ENCODE measurements around the gene ARRB2. TPM values are rescaled to one million over a fixed set of nuclear protein-coding genes. Genes with fewer than 3 reads are reported as not detected.
"Not testable (repeated sequence)": the region's sequence is repeated elsewhere in the genome, so short reads cannot be mapped to it uniquely, and the experiment has no call there.

ARRB2 gene
- 32.7 TPM for polyA plus RNA-seq (ENCODE audit: insufficient read length)
- long read RNA-seq, donor 1, transcript ARRB2-209 (5 exons, 851 nt) = major isoform, 6 of 10 reads
- long read RNA-seq, donor 1, partial matches to known transcripts = 0 of 10 reads
- long read RNA-seq, donor 1, other reads (novel, unspliced or antisense) = 0 of 10 reads
- long read RNA-seq, donor 2, partial matches to known transcripts = 0 of 1 reads
- long read RNA-seq, donor 2, other reads (novel, unspliced or antisense) = 0 of 1 reads
- long read RNA-seq, donor 3, partial matches to known transcripts = 0 of 4 reads
- long read RNA-seq, donor 3, other reads (novel, unspliced or antisense) = 0 of 4 reads
- long read RNA-seq, donor 4, partial matches to known transcripts = 0 of 1 reads
- long read RNA-seq, donor 4, other reads (novel, unspliced or antisense) = 0 of 1 reads
- long read RNA-seq, donor 5, partial matches to known transcripts = 0 of 8 reads
- long read RNA-seq, donor 5, other reads (novel, unspliced or antisense) = 0 of 8 reads
- long read RNA-seq, donor 6, transcript ARRB2-209 (5 exons, 851 nt) = major isoform, 7 of 12 reads
- long read RNA-seq, donor 6, partial matches to known transcripts = 0 of 12 reads
- long read RNA-seq, donor 6, other reads (novel, unspliced or antisense) = 0 of 12 reads
- long read RNA-seq, donor 7, transcript ARRB2-201 (15 exons, 1,895 nt) = major isoform, 5 of 13 reads
- long read RNA-seq, donor 7, partial matches to known transcripts = 5 of 13 reads
- long read RNA-seq, donor 7, other reads (novel, unspliced or antisense) = 0 of 13 reads
- long read RNA-seq, donor 8, partial matches to known transcripts = 0 of 5 reads
- long read RNA-seq, donor 8, other reads (novel, unspliced or antisense) = 0 of 5 reads

DNA sequence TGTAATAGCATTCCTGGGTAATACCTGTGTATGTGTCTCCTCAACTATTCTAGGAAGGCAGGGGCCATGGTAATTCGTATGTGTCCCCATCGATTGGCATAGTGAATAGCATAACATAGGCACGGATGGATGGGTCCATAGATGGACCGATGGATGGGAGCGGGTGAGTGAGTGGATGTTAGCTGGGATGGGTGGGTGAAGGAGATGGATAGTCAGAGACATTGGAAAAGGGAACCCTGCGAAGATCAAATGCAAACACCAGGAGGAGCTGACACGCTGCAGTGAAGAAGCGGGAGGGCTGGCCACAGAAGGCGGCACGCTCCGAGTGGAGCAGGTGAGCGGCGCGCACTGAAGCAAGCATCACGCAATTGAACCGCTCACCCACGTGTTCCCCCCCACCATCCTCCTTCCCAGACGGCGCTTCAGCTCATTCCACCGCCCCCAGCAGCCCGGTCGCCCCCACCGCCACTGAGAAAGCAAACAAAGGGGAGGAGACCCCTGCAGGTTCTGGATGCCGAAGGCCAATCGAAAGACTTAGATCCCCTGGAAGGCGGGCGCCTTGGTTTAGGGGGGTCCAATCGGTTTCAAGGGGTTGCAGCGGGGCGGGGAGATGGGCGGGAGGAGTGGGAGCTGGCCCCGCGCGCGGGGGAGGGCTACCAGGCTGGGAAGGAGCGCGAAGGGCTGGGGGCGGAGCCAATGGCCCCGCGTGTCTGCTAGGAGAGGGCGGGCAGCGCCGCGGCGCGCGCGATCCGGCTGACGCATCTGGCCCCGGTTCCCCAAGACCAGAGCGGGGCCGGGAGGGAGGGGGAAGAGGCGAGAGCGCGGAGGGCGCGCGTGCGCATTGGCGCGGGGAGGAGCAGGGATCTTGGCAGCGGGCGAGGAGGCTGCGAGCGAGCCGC lies at the start of gene ARRB2:
TSS of gene ARRB2 (plus strand) at position 839 of the 899 bp plus-strand sequence. CDS start 90 bp downstream, outside the sequence.
- peak; percentile 99 for DNase-seq

GRCh38 chr17:4663711-4664110 lies 46.7 kb upstream of the ARRB2 start:
- DNase-seq = no peak

- DNase-seq = no peak
Measured at GRCh38 chr17:4664230-4664629, 46.2 kb upstream of the ARRB2 start.

DNA sequence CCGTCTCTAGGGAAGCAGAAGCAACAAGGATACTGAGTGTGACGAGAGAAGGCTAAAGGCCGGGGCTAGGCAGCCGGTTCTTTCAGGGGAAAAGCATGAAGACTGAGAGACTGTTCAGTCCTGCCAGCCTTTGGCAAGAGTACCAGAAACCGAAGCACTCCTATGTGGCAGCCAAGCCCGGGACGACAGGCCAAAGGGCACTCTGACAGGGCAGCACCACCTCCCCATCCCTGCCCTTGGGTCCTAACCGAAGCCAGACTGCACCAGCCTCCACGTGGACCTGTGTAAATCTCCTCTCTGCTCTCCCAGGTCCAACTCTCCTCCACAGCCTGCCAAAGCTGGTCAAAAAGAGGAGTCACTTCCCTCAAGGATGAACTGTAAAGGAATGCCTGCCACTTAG lies 45.4 kb upstream of the ARRB2 start:
- DNase-seq = no peak

DNA sequence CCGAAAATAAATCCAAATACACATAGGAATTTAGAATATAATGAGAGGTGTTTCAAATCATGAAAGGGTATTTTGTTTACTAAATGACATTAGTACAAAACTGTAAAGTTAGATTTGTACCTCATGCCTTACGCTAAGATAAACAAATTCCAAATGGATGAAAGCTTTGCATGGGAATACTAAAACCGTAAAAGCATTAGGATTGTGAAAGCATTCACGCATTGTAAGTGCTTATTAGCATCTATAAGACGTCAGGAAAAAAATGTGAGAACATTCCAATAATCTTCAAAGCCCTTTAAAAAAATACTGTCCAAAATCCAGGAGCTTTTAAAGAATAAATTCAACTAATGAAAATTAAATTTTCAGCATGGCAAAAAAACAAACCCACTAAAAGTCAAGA lies 44.1 kb upstream of the ARRB2 start:
- no peak for DNase-seq

GRCh38 chr17:4667166-4667565 lies 43.3 kb upstream of the ARRB2 start:
- no peak for DNase-seq

DNA sequence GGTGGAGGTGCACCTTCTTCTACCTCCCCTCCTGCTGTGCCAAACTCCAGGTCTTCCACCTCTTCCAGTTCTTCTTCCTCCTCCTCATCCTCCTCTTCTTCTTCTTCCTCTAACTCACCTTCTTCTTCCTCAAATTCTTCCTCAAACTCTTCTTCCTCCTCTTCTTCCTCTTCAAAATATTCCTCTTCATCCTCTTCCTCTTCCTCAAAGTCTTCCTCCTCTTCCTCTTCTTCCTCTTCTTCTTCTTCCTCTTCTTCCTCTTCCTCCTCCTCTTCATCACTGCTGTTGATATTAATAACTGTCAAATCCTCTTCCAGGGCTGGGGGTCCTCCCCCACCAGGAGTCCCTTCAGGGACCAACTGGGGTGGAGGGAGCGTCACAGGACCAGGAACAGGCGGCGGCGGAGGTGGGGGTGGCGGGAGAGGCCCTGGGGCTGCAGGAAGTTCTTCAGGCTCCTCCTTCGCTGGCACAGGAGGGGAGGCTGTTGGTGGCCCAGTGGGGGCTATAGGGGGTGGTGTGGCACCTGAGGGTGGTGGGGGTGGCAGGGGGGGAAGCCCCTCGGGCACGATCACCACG lies 38.3 kb upstream of the ARRB2 start:
- no peak for DNase-seq

- no peak for DNase-seq
Measured at GRCh38 chr17:4672751-4673150, 37.7 kb upstream of the ARRB2 start.

GRCh38 chr17:4673169-4673568 lies 37.3 kb upstream of the ARRB2 start:
- DNase-seq = no peak

DNA sequence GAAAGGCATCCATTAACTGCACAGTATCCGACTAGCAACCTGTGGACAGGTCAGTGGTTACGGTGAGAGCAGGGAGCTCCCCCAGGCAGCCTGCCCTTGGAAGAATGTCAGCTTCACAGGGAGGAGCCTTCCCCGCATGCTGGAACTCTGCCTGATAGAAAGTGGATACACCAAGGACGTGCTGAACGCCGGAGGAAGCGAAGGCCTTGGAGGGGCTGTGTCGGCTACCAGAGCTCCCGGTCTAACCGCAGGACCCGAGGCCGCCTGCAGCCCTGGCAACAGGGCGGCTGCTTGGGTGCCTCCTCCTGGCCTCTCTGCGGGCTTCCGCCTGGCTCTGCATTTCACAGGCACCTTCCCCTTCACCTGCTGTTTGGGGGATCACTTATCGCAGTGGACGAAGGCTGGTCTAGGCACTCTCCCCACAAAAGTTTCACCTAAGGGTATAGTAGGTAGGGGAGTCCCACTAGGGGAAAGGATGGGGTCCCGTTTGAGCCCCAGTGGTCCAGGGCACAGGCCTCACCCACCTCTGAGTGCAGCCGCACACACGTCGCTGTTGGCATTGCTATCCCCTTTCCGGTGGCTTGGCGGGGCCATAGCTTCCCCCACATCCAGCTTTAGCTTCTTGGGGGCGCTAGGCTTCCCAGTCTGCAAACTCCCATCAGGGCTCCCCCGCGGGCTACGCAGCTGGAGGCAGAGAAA lies 36.3 kb upstream of the ARRB2 start:
- no peak for DNase-seq

DNA sequence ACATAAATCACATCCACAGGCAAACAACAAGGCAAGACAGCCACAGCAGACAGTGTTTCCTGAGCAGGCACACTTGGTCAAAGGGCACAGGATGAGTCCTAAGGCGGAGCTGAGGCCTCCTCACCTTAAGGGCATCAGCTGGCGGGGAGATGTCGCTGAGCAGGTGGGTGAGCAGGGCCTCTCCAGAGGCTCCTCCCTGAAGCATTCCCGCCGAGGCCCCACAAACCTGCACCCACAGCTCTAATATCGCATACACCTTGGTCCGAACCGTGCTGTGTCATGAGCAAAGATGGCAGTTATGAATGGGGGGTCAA lies 35.8 kb upstream of the ARRB2 start:
- DNase-seq = no peak

DNA sequence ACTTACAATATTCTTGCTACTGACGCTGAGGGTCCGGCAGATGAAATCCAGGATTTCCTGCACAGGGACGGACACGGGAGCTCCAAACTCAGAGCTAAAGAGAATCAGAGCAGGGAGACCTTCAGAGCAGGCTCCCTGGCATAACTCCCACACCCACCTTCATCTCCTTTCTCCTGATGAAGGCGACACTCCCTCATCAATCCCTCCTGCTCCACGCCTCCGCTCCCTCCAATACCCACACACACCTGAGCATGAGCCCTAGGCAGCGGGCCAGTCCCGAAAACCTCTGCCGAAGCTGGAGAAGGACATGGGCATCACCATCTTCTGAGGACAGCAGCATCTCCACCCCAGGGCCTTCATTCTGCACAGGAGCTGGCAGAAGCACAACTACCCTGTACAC lies 34.6 kb upstream of the ARRB2 start:
- DNase-seq = no peak

DNA sequence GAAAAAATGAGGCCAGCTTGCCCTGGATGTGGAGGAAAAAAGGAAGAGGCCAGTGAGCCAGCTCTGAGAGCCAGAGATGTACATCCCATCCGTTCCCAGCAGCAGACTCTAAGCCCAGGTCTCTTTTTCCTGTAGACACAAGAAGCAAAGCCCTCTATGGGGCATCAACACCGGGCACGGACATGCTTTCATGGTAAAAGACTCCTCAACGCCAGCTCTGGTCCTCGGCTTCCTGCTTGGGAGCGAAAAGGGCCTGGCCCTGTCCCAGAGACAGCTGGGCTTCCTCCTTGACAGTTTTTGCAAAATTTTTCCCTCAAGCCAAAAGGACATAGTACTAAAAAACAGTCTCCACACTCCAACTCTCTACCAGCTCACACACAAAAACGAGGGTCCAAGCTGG lies 33.6 kb upstream of the ARRB2 start:
- DNase-seq = no peak

DNA sequence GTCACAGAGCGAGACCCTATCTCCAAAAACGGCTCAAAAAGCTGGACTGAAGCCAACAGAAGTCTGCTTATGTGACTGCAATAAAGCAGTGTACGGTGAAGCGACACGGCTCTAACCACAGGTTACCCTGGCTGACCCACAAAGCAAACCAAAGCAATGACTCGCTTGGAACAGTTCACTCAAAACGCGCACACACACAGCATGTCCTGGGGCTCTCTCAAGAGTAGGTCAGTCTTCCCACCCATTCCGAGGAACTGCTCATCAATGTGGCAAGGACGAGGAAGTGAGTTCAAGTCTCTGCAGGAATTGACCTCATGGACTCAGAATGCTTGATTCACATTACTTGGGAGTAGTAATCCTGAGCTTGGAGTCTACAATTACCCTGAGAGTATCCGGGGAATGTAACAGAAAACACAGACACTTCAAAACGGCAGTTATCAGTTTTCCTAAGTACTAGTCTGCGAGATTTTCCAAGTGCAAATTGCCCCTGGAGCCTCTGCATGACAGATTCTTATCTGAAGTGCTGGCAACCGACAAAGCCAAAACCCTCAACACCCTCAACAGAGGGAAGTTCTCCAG lies 31.9 kb upstream of the ARRB2 start:
- no peak for DNase-seq

- DNase-seq = no peak
Measured at GRCh38 chr17:4679658-4680057, 30.8 kb upstream of the ARRB2 start.

DNA sequence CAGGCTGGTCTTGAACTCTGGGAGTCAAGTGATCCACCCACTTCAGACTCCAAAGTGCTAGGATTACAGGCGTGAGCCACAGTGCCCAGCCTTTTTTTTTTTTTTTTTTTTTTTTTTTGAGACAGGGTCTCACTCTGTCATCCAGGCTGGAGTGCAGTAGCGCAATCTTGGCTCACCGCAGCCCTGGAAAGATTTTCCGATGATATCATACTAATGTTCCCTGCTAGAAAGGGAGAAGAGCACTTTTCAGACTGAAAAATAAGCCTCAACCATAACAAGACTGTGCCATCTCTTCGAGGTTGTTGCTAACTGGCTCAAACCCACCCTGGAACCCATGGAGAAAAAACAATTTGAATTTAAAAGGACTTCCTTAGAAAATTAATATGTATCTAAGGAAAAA lies 26.7 kb upstream of the ARRB2 start:
- DNase-seq = not testable (repeated sequence)

DNA sequence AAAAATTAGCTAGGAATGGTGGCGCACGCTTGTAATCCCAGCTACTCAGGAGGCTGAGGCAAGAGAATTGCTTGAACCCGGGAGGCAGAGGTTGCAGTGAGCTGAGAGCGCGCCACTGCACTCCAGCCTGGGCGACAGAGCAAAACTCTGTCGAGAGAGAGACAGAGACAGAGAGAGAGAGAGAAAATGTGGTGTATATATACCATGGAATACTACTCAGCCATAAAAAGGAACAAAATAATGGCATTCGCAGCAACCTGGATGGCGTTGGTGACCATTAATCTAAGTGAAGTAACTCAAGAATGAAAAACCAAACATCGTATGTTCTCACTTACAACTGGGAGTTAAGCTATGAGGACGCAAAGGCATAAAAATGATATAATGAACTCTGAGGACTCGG lies 20.6 kb upstream of the ARRB2 start:
- not testable (repeated sequence) for DNase-seq

GRCh38 chr17:4690745-4691144 lies 19.7 kb upstream of the ARRB2 start:
- no peak for DNase-seq

DNA sequence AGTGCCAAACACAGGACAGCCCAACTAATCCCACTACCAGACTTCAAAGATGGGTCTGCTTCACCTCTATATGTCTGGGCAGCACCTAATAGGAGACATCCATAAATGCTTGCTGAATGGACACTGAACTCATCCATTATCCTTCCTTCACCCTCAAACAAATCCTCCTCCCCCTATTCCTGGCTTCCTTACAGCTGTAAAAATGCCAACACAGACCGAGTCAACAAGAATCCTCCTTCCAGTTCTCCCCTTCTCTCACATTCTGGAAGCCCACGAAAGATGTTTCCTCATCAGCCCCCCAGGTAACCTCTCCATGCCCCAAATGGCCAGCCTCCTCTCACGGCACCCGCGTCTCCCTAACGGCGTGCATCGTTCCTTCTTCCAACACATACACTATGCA lies 18.7 kb upstream of the ARRB2 start:
- no peak for DNase-seq

DNA sequence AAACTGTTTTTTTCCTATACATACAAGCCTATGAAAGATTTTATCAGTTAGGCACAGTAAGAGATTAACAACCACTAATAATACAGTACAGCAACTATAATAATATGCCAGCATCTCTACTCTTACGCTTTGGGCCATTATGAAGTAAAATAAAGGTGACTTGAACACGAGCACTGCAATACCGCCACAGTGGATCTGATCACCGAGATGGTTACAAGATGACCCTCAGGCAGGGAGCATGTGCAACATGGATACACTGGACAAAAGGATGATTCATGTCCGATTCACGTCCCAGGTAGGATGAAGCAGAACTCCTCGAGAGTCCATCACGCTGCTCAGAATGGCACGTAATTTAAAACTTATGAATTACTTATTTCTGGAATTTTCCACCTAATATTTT lies 17.0 kb upstream of the ARRB2 start:
- DNase-seq = no peak

DNA sequence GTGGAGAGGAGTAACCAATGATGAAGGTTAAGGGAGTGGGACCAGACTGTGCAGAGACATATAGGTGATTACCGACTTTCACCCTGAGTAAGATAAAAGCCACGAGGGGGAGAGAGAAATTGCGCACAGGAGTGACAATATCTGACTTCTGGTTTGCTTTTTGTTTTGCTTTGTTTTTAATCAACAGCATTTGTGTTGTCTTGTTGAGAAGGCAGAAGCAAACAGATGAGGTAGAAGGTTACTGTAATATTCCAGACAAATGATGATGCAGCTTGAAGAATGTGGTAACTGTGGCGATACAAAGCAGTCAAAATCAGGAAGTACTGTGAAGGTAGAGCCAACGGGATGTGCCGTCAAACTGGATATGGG lies 14.0 kb upstream of the ARRB2 start:
- DNase-seq = no peak
